Measurements from ENCODE around the gene TLE2. TPM values are rescaled to one million over a fixed set of nuclear protein-coding genes. Genes with fewer than 3 reads are reported as not detected.

TLE2 gene
- total and polyA plus RNA-seq, 2 donors = 2.0 to 16.8 TPM

DNA sequence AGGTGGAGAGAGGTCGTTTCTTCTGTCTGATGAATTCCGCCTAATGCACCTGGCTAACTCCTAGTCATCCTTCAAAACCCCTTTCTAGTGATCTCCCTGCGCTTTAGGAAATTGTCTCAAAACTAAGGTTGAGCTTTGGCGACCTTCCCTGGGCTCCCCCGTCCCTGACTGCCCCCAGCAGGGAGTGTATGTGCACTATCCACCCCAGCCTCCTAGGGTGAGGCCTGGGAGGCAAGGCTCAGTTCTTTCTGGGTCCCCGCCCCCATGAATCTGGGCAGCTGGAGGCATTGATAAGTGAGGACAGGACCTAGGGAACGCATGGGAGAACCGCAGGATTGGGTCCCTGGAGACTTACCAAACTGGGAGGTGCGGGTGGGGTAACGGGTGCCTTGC, 51.3 kb downstream of the TLE2 start:
- peaks cover 18 to 32% of the 10 kb centered on the region in 2 donors for H3K4me1 ChIP-seq (ENCODE audit: control insufficient read depth in 2 of 2, insufficient read depth in 2 of 2, low read length in 2 of 2)
- peak overlapping the region; percentile 29 to 69 for H3K4me3 ChIP-seq (ENCODE audit: low read length in 2 of 2)
- peaks cover 0 to 8% of the 10 kb centered on the region in 2 donors for H3K9me3 ChIP-seq (ENCODE audit: control insufficient read depth in 2 of 2, insufficient read depth in 1 of 2, low read length in 1 of 2)
- H3K27ac ChIP-seq (ENCODE audit: low read depth in 1 of 2, low read length in 1 of 2) = peak overlapping the region in 1 of 2 donors; percentile 18
- H3K36me3 ChIP-seq (ENCODE audit: control insufficient read depth in 2 of 2, insufficient read depth in 2 of 2, low read length in 1 of 2) = no peaks in the 10 kb centered on the region
- 73% methylated on average over 10 of the region's 10 CpGs for WGBS
- H3K27me3 ChIP-seq (ENCODE audit: control insufficient read depth in 2 of 2, insufficient read depth in 1 of 2, low read length in 1 of 2) = peaks cover 4 to 65% of the 10 kb centered on the region in 2 donors
- DNase-seq (ENCODE audit: low read depth in 6 of 9, low spot score in 9 of 9) = no peak

DNA sequence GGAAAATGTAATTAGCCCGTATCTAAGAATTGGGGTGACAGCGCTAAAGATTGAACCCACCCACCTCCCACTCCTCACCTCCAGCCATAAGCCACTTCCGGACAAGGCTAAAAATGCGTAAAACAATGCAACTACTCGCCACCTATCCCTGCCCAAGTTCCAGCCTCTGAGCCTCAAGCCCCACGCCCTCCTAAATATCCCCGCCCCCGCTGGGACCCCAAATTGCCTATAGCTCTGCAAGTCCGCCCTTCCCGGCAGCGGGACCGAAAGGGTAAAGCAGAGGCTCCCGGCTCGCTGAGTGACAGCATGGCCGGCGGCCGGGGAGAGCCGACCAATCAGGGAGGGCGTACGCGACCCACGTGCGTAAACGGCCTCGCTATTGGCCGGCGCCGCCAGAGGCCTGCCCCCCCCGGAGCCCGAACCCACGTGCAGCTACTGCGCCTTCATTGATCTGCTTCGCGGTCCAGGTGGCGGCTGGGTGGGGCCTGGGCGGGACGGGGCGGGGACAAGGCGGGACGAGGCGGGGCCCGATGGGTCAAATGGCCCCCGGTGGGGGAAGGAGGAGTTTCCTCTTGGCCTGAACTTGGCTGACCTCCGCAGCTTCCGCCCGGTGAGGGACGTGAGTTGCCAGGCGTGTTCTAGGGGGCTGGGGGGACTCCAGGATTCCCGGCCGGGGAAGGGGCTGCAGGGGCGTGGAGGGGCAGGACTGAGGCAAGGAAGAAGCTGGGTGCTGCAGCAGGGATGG, 51.9 kb downstream of the TLE2 start, which contains the start of gene TLE6:
Gene TLE6, plus strand, starts transcription at position 564 of the 745 bp plus-strand sequence. CDS start 670 bp downstream, outside the sequence.
- peak; percentile 71 to 96 (median 88) for DNase-seq (ENCODE audit: low read depth in 6 of 9, low spot score in 9 of 9)
- WGBS = 1% methylated on average over 51 of the region's 51 CpGs
- Histone ChIP-seq H3K36me3 (ENCODE audit: control insufficient read depth in 2 of 2, insufficient read depth in 2 of 2, low read length in 1 of 2) (no peaks in the 10 kb centered on the region), H3K9me3 (ENCODE audit: control insufficient read depth in 2 of 2, insufficient read depth in 1 of 2, low read length in 1 of 2) (peaks cover 0 to 8% of the 10 kb centered on the region in 2 donors), H3K27me3 (ENCODE audit: control insufficient read depth in 2 of 2, insufficient read depth in 1 of 2, low read length in 1 of 2) (peaks cover 2 to 60% of the 10 kb centered on the region in 2 donors), H3K4me1 (ENCODE audit: control insufficient read depth in 2 of 2, insufficient read depth in 2 of 2, low read length in 2 of 2) (peaks cover 18 to 32% of the 10 kb centered on the region in 2 donors), H3K27ac (ENCODE audit: low read depth in 1 of 2, low read length in 1 of 2) (peak within 1 kb of the TSS in 1 of 2 donors; percentile 36), H3K4me3 (ENCODE audit: low read length in 2 of 2) (peak within 1 kb of the TSS; percentile 62 to 69)

DNA sequence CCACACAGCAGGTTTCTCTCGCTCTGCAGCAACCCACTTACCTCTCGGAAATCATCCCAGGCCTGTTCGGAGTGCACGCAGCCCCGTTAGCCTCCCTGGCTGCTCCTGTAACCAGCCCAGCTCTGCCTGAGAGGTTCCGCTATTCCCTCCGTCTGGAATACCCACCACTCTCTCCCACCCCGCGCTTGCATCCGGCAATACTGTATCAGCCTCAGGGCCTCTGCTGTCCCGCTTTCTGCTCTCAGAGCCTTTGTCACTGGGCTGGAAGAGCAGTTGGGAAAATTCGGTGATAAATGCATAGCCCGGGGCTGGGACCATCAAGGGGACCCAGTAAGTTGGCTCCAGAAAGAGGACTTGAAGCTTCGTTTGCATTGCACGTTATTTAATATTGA, 52.5 kb downstream of the TLE2 start:
- H3K27ac ChIP-seq (ENCODE audit: low read depth in 1 of 2, low read length in 1 of 2) = no peak overlapping the region
- 14% methylated on average over 15 of the region's 15 CpGs for WGBS
- peaks cover 0 to 13% of the 10 kb centered on the region in 2 donors for H3K9me3 ChIP-seq (ENCODE audit: control insufficient read depth in 2 of 2, insufficient read depth in 1 of 2, low read length in 1 of 2)
- H3K27me3 ChIP-seq (ENCODE audit: control insufficient read depth in 2 of 2, insufficient read depth in 1 of 2, low read length in 1 of 2) = peaks cover 2 to 56% of the 10 kb centered on the region in 2 donors
- H3K36me3 ChIP-seq (ENCODE audit: control insufficient read depth in 2 of 2, insufficient read depth in 2 of 2, low read length in 1 of 2) = no peaks in the 10 kb centered on the region
- peak overlapping the region; percentile 62 to 69 for H3K4me3 ChIP-seq (ENCODE audit: low read length in 2 of 2)
- DNase-seq (ENCODE audit: low read depth in 6 of 9, low spot score in 9 of 9) = no peak
- H3K4me1 ChIP-seq (ENCODE audit: control insufficient read depth in 2 of 2, insufficient read depth in 2 of 2, low read length in 2 of 2) = peaks cover 18 to 37% of the 10 kb centered on the region in 2 donors

- peaks cover 18 to 57% of the 10 kb centered on the region in 2 donors for H3K4me1 ChIP-seq (ENCODE audit: control insufficient read depth in 2 of 2, insufficient read depth in 2 of 2, low read length in 2 of 2)
- peaks cover 0 to 14% of the 10 kb centered on the region in 2 donors for H3K9me3 ChIP-seq (ENCODE audit: control insufficient read depth in 2 of 2, insufficient read depth in 1 of 2, low read length in 1 of 2)
- peaks cover 0 to 42% of the 10 kb centered on the region in 2 donors for H3K27me3 ChIP-seq (ENCODE audit: control insufficient read depth in 2 of 2, insufficient read depth in 1 of 2, low read length in 1 of 2)
- H3K27ac ChIP-seq (ENCODE audit: low read depth in 1 of 2, low read length in 1 of 2) = no peak overlapping the region
- DNase-seq (ENCODE audit: low read depth in 6 of 9, low spot score in 9 of 9) = no peak
- H3K4me3 ChIP-seq (ENCODE audit: low read length in 2 of 2) = no peak overlapping the region
- H3K36me3 ChIP-seq (ENCODE audit: control insufficient read depth in 2 of 2, insufficient read depth in 2 of 2, low read length in 1 of 2) = no peaks in the 10 kb centered on the region
- WGBS = 11% methylated on average over 14 of the region's 14 CpGs
Observed at GRCh38 chr19:2974342-2975041, 54.6 kb downstream of the TLE2 start.

- no peaks in the 10 kb centered on the region for H3K36me3 ChIP-seq (ENCODE audit: control insufficient read depth in 2 of 2, insufficient read depth in 2 of 2, low read length in 1 of 2)
- peaks cover 0 to 14% of the 10 kb centered on the region in 2 donors for H3K9me3 ChIP-seq (ENCODE audit: control insufficient read depth in 2 of 2, insufficient read depth in 1 of 2, low read length in 1 of 2)
- DNase-seq (ENCODE audit: low read depth in 6 of 9, low spot score in 9 of 9) = no peak
- 87% methylated on average over 8 of the region's 8 CpGs for WGBS
- peaks cover 0 to 42% of the 10 kb centered on the region in 2 donors for H3K27me3 ChIP-seq (ENCODE audit: control insufficient read depth in 2 of 2, insufficient read depth in 1 of 2, low read length in 1 of 2)
- no peak overlapping the region for H3K27ac ChIP-seq (ENCODE audit: low read depth in 1 of 2, low read length in 1 of 2)
- no peak overlapping the region for H3K4me3 ChIP-seq (ENCODE audit: low read length in 2 of 2)
- peaks cover 30 to 69% of the 10 kb centered on the region in 2 donors for H3K4me1 ChIP-seq (ENCODE audit: control insufficient read depth in 2 of 2, insufficient read depth in 2 of 2, low read length in 2 of 2)
Observed at GRCh38 chr19:2973229-2973628, 55.9 kb downstream of the TLE2 start.

GRCh38 chr19:2970201-2970835, 58.8 kb downstream of the TLE2 start:
- Histone ChIP-seq H3K27ac (ENCODE audit: low read depth in 1 of 2, low read length in 1 of 2) (no peak overlapping the region), H3K4me3 (ENCODE audit: low read length in 2 of 2) (no peak overlapping the region), H3K4me1 (ENCODE audit: control insufficient read depth in 2 of 2, insufficient read depth in 2 of 2, low read length in 2 of 2) (peaks cover 20 to 48% of the 10 kb centered on the region in 2 donors), H3K9me3 (ENCODE audit: control insufficient read depth in 2 of 2, insufficient read depth in 1 of 2, low read length in 1 of 2) (peaks cover 0 to 6% of the 10 kb centered on the region in 2 donors), H3K27me3 (ENCODE audit: control insufficient read depth in 2 of 2, insufficient read depth in 1 of 2, low read length in 1 of 2) (peaks cover 0 to 24% of the 10 kb centered on the region in 2 donors), H3K36me3 (ENCODE audit: control insufficient read depth in 2 of 2, insufficient read depth in 2 of 2, low read length in 1 of 2) (no peaks in the 10 kb centered on the region)
- 90% methylated on average over 9 of the region's 9 CpGs for WGBS
- DNase-seq (ENCODE audit: low read depth in 6 of 9, low spot score in 9 of 9) = no peak

GRCh38 chr19:2969104-2969504, 60.0 kb downstream of the TLE2 start:
- 12% methylated on average over 5 of the region's 5 CpGs for WGBS
- DNase-seq (ENCODE audit: low read depth in 6 of 9, low spot score in 9 of 9) = peak in 7 of 9 donors; percentile 47 to 88 (median 67)

GRCh38 chr19:2967972-2968371, 61.1 kb downstream of the TLE2 start:
- 87% methylated on average over 8 of the region's 8 CpGs for WGBS
- no peaks in the 10 kb centered on the region for H3K36me3 ChIP-seq (ENCODE audit: control insufficient read depth in 2 of 2, insufficient read depth in 2 of 2, low read length in 1 of 2)
- H3K4me1 ChIP-seq (ENCODE audit: control insufficient read depth in 2 of 2, insufficient read depth in 2 of 2, low read length in 2 of 2) = peaks cover 12 to 38% of the 10 kb centered on the region in 2 donors
- no peak for DNase-seq (ENCODE audit: low read depth in 6 of 9, low spot score in 9 of 9)
- peaks cover 0 to 6% of the 10 kb centered on the region in 2 donors for H3K9me3 ChIP-seq (ENCODE audit: control insufficient read depth in 2 of 2, insufficient read depth in 1 of 2, low read length in 1 of 2)
- no peak overlapping the region for H3K4me3 ChIP-seq (ENCODE audit: low read length in 2 of 2)
- peaks cover 0 to 2% of the 10 kb centered on the region in 2 donors for H3K27me3 ChIP-seq (ENCODE audit: control insufficient read depth in 2 of 2, insufficient read depth in 1 of 2, low read length in 1 of 2)
- H3K27ac ChIP-seq (ENCODE audit: low read depth in 1 of 2, low read length in 1 of 2) = no peak overlapping the region

More at GRCh38 chr19:2969104-2969504, 60.0 kb downstream of the TLE2 start:
- Histone ChIP-seq H3K27me3 (ENCODE audit: control insufficient read depth in 2 of 2, insufficient read depth in 1 of 2, low read length in 1 of 2) (peaks cover 0 to 12% of the 10 kb centered on the region in 2 donors), H3K27ac (ENCODE audit: low read depth in 1 of 2, low read length in 1 of 2) (peak overlapping the region; percentile 83 to 96), H3K4me3 (ENCODE audit: low read length in 2 of 2) (peak overlapping the region in 1 of 2 donors; percentile 18), H3K9me3 (ENCODE audit: control insufficient read depth in 2 of 2, insufficient read depth in 1 of 2, low read length in 1 of 2) (peaks cover 0 to 6% of the 10 kb centered on the region in 2 donors), H3K4me1 (ENCODE audit: control insufficient read depth in 2 of 2, insufficient read depth in 2 of 2, low read length in 2 of 2) (peaks cover 12 to 39% of the 10 kb centered on the region in 2 donors), H3K36me3 (ENCODE audit: control insufficient read depth in 2 of 2, insufficient read depth in 2 of 2, low read length in 1 of 2) (no peaks in the 10 kb centered on the region)

Measured in thymus (tissue), 11 donors.